ENCODE data around the gene NUDT7. TPM values are rescaled to one million over a fixed set of nuclear protein-coding genes. Genes with fewer than 3 reads are reported as not detected.
A peak's percentile ranks its signal among the peaks of the same experiment; 100 is the strongest.

NUDT7 gene
- polyA plus RNA-seq, 3 donors = 8.8 to 14.0 (median 11.8) TPM

- no peak for DNase-seq (ENCODE audit: extremely low read depth in 1 of 11, low read depth in 9 of 11, low spot score in 4 of 11)
Measured at GRCh38 chr16:77761204-77761603, 38.9 kb downstream of the NUDT7 start.

GRCh38 chr16:77762262-77762661 lies 39.9 kb downstream of the NUDT7 start:
- DNase-seq (ENCODE audit: extremely low read depth in 1 of 11, low read depth in 9 of 11, low spot score in 4 of 11) = no peak

- DNase-seq (ENCODE audit: extremely low read depth in 1 of 11, low read depth in 9 of 11, low spot score in 4 of 11) = no peak
Measured at GRCh38 chr16:77763994-77764393, 41.7 kb downstream of the NUDT7 start.

- no peak for DNase-seq (ENCODE audit: extremely low read depth in 1 of 11, low read depth in 9 of 11, low spot score in 4 of 11)
Measured at GRCh38 chr16:77767211-77767610, 44.9 kb downstream of the NUDT7 start.

GRCh38 chr16:77767826-77768225 lies 45.5 kb downstream of the NUDT7 start:
- DNase-seq (ENCODE audit: extremely low read depth in 1 of 11, low read depth in 9 of 11, low spot score in 4 of 11) = no peak

- DNase-seq (ENCODE audit: extremely low read depth in 1 of 11, low read depth in 9 of 11, low spot score in 4 of 11) = no peak
Measured at GRCh38 chr16:77775911-77776909, 53.9 kb downstream of the NUDT7 start.

GRCh38 chr16:77777745-77778144 lies 55.4 kb downstream of the NUDT7 start:
- no peak for DNase-seq (ENCODE audit: extremely low read depth in 1 of 11, low read depth in 9 of 11, low spot score in 4 of 11)

- DNase-seq (ENCODE audit: extremely low read depth in 1 of 11, low read depth in 9 of 11, low spot score in 4 of 11) = no peak
Measured at GRCh38 chr16:77780378-77780837, 58.1 kb downstream of the NUDT7 start.

GRCh38 chr16:77781091-77781490 lies 58.8 kb downstream of the NUDT7 start:
- no peak for DNase-seq (ENCODE audit: extremely low read depth in 1 of 11, low read depth in 9 of 11, low spot score in 4 of 11)

- DNase-seq (ENCODE audit: extremely low read depth in 1 of 11, low read depth in 9 of 11, low spot score in 4 of 11) = no peak
Measured at GRCh38 chr16:77782694-77783093, 60.4 kb downstream of the NUDT7 start.

GRCh38 chr16:77784441-77785372 lies 62.4 kb downstream of the NUDT7 start:
- DNase-seq (ENCODE audit: extremely low read depth in 1 of 11, low read depth in 9 of 11, low spot score in 4 of 11) = no peak

- no peak for DNase-seq (ENCODE audit: extremely low read depth in 1 of 11, low read depth in 9 of 11, low spot score in 4 of 11)
Measured at GRCh38 chr16:77785373-77785764, 63.1 kb downstream of the NUDT7 start.

- DNase-seq (ENCODE audit: extremely low read depth in 1 of 11, low read depth in 9 of 11, low spot score in 4 of 11) = no peak
Measured at GRCh38 chr16:77786186-77786847, 64.0 kb downstream of the NUDT7 start.

- no peak for DNase-seq (ENCODE audit: extremely low read depth in 1 of 11, low read depth in 9 of 11, low spot score in 4 of 11)
Measured at GRCh38 chr16:77787452-77787851, 65.1 kb downstream of the NUDT7 start.

- DNase-seq (ENCODE audit: extremely low read depth in 1 of 11, low read depth in 9 of 11, low spot score in 4 of 11) = peak in 10 of 11 donors; percentile 28 to 63 (median 48)
Measured at GRCh38 chr16:77788181-77789084, 66.1 kb downstream of the NUDT7 start, which contains the start of gene VAT1L. Gene VAT1L (plus strand): TSS chr16:77788564. CDS start chr16:77788683, 119 bp downstream.

GRCh38 chr16:77789085-77790008 lies 67.0 kb downstream of the NUDT7 start:
- no peak for DNase-seq (ENCODE audit: extremely low read depth in 1 of 11, low read depth in 9 of 11, low spot score in 4 of 11)

- no peak for DNase-seq (ENCODE audit: extremely low read depth in 1 of 11, low read depth in 9 of 11, low spot score in 4 of 11)
Measured at GRCh38 chr16:77790009-77790372, 67.7 kb downstream of the NUDT7 start.
